ENCODE data around the gene MACROD2.

MACROD2 gene

GRCh38 chr20:14414560-14414959, 419.2 kb downstream of the MACROD2 start:
- no peak for DNase-seq (ENCODE audit: low read depth)
- no peak for TF ChIP-seq CTCF (IDR thresholded peaks at IDR 0.05; ENCODE audit: insufficient read depth, low read depth, low read length, missing control alignments)
- no peak overlapping the region for H3K4me3 ChIP-seq (ENCODE audit: low read depth, low read length)

- DNase-seq (ENCODE audit: low read depth): no peak
- TF ChIP-seq CTCF (IDR thresholded peaks at IDR 0.05; ENCODE audit: insufficient read depth, low read depth, low read length, missing control alignments): no peak
- no peak overlapping the region for H3K4me3 ChIP-seq (ENCODE audit: low read depth, low read length)
Observed at GRCh38 chr20:14415467-14415866, 420.2 kb downstream of the MACROD2 start.

DNA sequence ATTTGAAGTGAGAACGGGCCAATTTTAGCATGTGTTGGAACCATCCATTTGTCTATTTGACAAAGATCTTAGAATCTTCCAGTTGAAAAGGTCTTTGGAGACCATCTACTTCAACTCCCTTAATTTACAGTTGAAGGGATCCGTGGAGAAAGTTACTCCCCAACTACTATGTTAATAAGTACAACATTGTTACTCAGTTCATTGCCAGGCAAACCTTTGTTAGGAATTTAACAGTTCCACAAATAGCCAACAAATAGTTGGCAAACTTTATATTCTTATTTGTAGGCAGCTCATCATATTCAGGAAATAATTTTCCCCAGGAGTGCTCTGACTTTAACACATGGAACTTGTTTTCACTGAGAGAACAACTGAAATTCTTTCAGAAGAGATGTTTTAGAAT, 423.1 kb downstream of the MACROD2 start:
- TF ChIP-seq CTCF (IDR thresholded peaks at IDR 0.05; ENCODE audit: insufficient read depth, low read depth, low read length, missing control alignments): no peak
- H3K4me3 ChIP-seq (ENCODE audit: low read depth, low read length): no peak overlapping the region
- no peak for DNase-seq (ENCODE audit: low read depth)

DNA sequence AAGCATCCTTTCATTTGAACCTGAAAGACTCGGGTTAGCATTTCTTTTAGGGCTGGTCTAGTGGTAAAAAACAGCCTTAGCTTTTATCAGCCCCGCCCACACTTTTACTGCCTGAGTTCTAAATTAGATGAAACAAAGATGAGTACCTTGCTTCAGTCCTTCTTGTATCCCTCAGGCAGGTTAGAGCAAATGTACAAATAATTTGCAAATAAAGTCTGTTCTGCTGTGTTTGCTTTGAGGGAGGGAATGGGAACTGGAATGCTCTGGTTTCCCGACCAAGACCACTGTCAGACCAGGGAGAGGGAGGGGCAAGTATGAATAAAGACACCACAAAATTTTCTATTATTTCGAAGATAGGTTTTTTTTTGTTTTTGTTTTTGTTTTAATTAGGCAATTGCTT, 427.6 kb downstream of the MACROD2 start:
- H3K4me3 ChIP-seq (ENCODE audit: low read depth, low read length): no peak overlapping the region
- no peak for DNase-seq (ENCODE audit: low read depth)
- no peak for TF ChIP-seq CTCF (IDR thresholded peaks at IDR 0.05; ENCODE audit: insufficient read depth, low read depth, low read length, missing control alignments)

DNA sequence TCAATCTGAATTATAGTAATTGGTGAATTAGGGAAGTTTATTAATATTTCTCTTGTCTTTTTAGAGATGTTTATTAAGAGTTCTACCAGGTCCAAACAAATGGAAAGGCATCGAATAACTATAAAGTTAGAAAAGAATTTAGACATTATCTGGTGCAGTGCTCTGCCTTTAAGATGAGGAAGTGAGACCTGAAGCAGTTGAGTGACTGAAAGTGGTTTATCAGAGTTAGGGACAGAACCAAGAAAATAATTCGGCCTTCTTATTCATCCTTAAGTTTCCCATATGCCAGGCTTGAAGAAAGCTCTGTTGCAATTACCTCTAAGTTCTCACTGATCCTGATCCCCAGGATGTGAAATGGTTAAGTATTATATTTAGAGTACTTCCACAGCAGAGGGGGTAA, 436.3 kb downstream of the MACROD2 start:
- no peak for DNase-seq (ENCODE audit: low read depth)
- TF ChIP-seq CTCF (IDR thresholded peaks at IDR 0.05; ENCODE audit: insufficient read depth, low read depth, low read length, missing control alignments): no peak
- no peak overlapping the region for H3K4me3 ChIP-seq (ENCODE audit: low read depth, low read length)

GRCh38 chr20:14432085-14432484, 436.8 kb downstream of the MACROD2 start:
- no peak for TF ChIP-seq CTCF (IDR thresholded peaks at IDR 0.05; ENCODE audit: insufficient read depth, low read depth, low read length, missing control alignments)
- no peak for DNase-seq (ENCODE audit: low read depth)

GRCh38 chr20:14432597-14432996, 437.3 kb downstream of the MACROD2 start:
- no peak for TF ChIP-seq CTCF (IDR thresholded peaks at IDR 0.05; ENCODE audit: insufficient read depth, low read depth, low read length, missing control alignments)
- H3K4me3 ChIP-seq (ENCODE audit: low read depth, low read length): no peak overlapping the region
- no peak for DNase-seq (ENCODE audit: low read depth)

More at GRCh38 chr20:14432085-14432484, 436.8 kb downstream of the MACROD2 start:
- H3K4me3 ChIP-seq (ENCODE audit: low read depth, low read length): no peak overlapping the region
